HL-60 (cell line): ENCODE results near the gene COA7.

Experiments
- DNase-seq, 2 experiments: peaks; one replicate each; pipeline ENCODE4 v3.0.0-alpha.2; 2010 to 2020; ENCODE audit warnings: low read depth in 1 of 2, low spot score in 1 of 2
- H3K27ac ChIP-seq: fragments of 250-450 bp; sonication (Bioruptor Pico); replicated peaks from 2 replicates; pipeline ENCODE4 v1.5.1; 2020; ENCODE audit warnings: mild to moderate bottlenecking, moderate library complexity
- H3K27me3 ChIP-seq: fragments of 250-450 bp; sonication (Bioruptor Pico); 2 replicates; pipeline ENCODE4 v1.5.1; 2021; ENCODE audit warnings: mild to moderate bottlenecking, moderate library complexity; ENCODE audit not compliant: insufficient read depth, poor library complexity, severe bottlenecking
- H3K4me3 ChIP-seq: replicated peaks from 2 replicates; pipeline ENCODE4 v1.5.1; 2011; ENCODE audit warnings: mild to moderate bottlenecking, control low read depth, low read length; ENCODE audit not compliant: insufficient read depth
- CTCF ChIP-seq: IDR thresholded peaks from one replicate; pipeline ENCODE4 v1.5.1; 2011; ENCODE audit warnings: low read length, control low read depth, inconsistent platforms; ENCODE audit not compliant: insufficient read depth
- GABPA ChIP-seq: IDR thresholded peaks from 2 replicates; pipeline ENCODE4 v1.6.1; 2012; ENCODE audit warnings: low read depth
- POLR2AphosphoS5 ChIP-seq: IDR thresholded peaks from 2 replicates; pipeline ENCODE4 v1.6.1; 2012; ENCODE audit warnings: low read depth
- REST ChIP-seq: IDR thresholded peaks from 2 replicates; pipeline ENCODE4 v1.6.1; 2012; ENCODE audit warnings: low read depth; ENCODE audit not compliant: insufficient replicate concordance
- SPI1 ChIP-seq: IDR thresholded peaks from 2 replicates; pipeline ENCODE4 v1.6.1; 2012; ENCODE audit warnings: low read depth, mild to moderate bottlenecking, borderline replicate concordance

The COA7 gene

GRCh38 chr1:52658795-52659194 is 39.4 kb downstream of the COA7 start:
- H3K27ac ChIP-seq, result no peak overlapping the region
- no peaks in the 10 kb centered on the region for H3K27me3 ChIP-seq
- TF ChIP-seq SPI1, result no peak
- TF ChIP-seq REST, result no peak
- no peak for TF ChIP-seq POLR2AphosphoS5
- TF ChIP-seq GABPA, result no peak
- H3K4me3 ChIP-seq, result no peak overlapping the region
- DNase-seq, result peak in 1 of 2 experiments; percentile 41

DNA sequence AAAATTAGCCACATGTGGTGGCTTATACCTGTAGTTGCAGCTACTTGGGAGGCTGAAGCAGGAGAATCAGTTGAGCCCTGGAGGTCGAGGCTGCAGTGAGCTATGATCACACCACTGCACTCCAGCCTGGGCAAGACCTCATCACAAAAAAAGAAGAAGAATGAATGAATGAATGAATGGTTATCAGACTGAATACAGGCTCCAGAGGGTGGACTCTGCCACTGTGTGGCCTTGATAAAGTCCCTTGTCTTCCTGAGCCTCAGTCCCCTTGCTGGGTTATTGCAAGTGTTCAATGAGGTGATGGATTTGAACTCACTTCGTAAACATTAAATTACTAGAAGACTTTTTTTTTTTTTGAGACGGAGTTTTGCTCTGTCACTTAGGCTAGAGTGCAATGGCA is 40.4 kb downstream of the COA7 start:
- DNase-seq, result no peak
- no peaks in the 10 kb centered on the region for H3K27me3 ChIP-seq
- no peak overlapping the region for H3K27ac ChIP-seq
- H3K4me3 ChIP-seq, result no peak overlapping the region
- TF ChIP-seq SPI1, result no peak
- no peak for TF ChIP-seq POLR2AphosphoS5
- TF ChIP-seq REST, result no peak
- no peak for TF ChIP-seq CTCF

GRCh38 chr1:52654063-52654462 is 44.1 kb downstream of the COA7 start:
- DNase-seq, result no peak
- TF ChIP-seq CTCF (no peak), REST (no peak), GABPA (no peak), POLR2AphosphoS5 (no peak), SPI1 (no peak)
- H3K27me3 ChIP-seq, result no peaks in the 10 kb centered on the region

More at GRCh38 chr1:52654063-52654462, 44.1 kb downstream of the COA7 start:
- no peak overlapping the region for H3K27ac ChIP-seq
- H3K4me3 ChIP-seq, result no peak overlapping the region
